Thyroid gland (tissue), 4 donors: Measurements from ENCODE around the gene EDAR. TPM values are rescaled to one million over a fixed set of nuclear protein-coding genes. Genes with fewer than 3 reads are reported as not detected.

Experiments used
- DNase-seq, 2 donors: peaks; one replicate each; pipeline ENCODE4 v3.0.0-alpha.2; 2019
- H3K27ac ChIP-seq, 3 donors: fragments of 200-600 bp; sonication (generic); 1 replicate in 2 of 3; 2 replicates in 1 of 3; pipeline ENCODE4 v1.5.1; 2016 to 2019; ENCODE audit warnings: mild to moderate bottlenecking in 1 of 3, moderate library complexity in 1 of 3
- H3K27me3 ChIP-seq: fragments of 200-600 bp; sonication (generic); one replicate; pipeline ENCODE4 v1.5.1; 2019
- H3K36me3 ChIP-seq, 2 donors: fragments of 200-600 bp; sonication (generic); one replicate each; pipeline ENCODE4 v1.5.1; 2016 to 2019
- H3K4me1 ChIP-seq, 2 donors: fragments of 200-600 bp; sonication (generic); one replicate each; pipeline ENCODE4 v1.5.1; 2017 to 2019
- H3K4me3 ChIP-seq, 3 donors: fragments of 200-600 bp; sonication (generic); replicated peaks in 1 of 3; 1 replicate in 2 of 3; 2 replicates in 1 of 3; pipeline ENCODE4 v1.5.1; 2016; ENCODE audit warnings: mild to moderate bottlenecking in 1 of 3
- H3K9me3 ChIP-seq: fragments of 200-600 bp; sonication (generic); one replicate; pipeline ENCODE4 v1.5.1; 2017
- CTCF ChIP-seq, 6 experiments: fragments of 200-600 bp in 3 of 6; fragments of 450-650 bp in 3 of 6; sonication (generic) in 3 of 6; IDR thresholded peaks; one replicate each; pipeline ENCODE4 v1.5.1; 2016 to 2019; ENCODE audit warnings: antibody characterized with exemption in 6 of 6, mild to moderate bottlenecking in 2 of 6, inconsistent platforms in 1 of 6, moderate library complexity in 1 of 6
- POLR2A ChIP-seq, 2 donors: fragments of 450-650 bp; IDR thresholded peaks; one replicate each; pipeline ENCODE4 v1.6.1; 2017; ENCODE audit warnings: antibody characterized with exemption in 2 of 2, mild to moderate bottlenecking in 2 of 2, moderate library complexity in 1 of 2
- WGBS, 2 donors: methylation state at CpG; one replicate each; pipeline ENCODE4 v1.1.5; 2017; 5-methylcytosine and 5-hydroxymethylcytosine counted together
- intact Hi-C: fragments of 100-400 bp; cut with DNase I; formaldehyde crosslinking; loops from one replicate; pipeline ENCODE4 v1.15.1; 2023
- total RNA-seq, 4 donors: library from RNA; depleted of rRNA; stranded (reverse); fragments of >200 nt; gene quantifications; one replicate each; pipeline ENCODE4 v1.2.3, GENCODE V29; 2016

The EDAR gene
- total RNA-seq, 4 donors from 2014 or later, result not detected

GRCh38 chr2:108936866-108937265 is 52.2 kb downstream of the EDAR start:
- no peaks in the 10 kb centered on the region for H3K9me3 ChIP-seq
- no peak for DNase-seq
- WGBS, 2 donors, result 70 to 85% methylated on average over 7 of the region's 7 CpGs
- H3K27me3 ChIP-seq, result no peaks in the 10 kb centered on the region
- TF ChIP-seq POLR2A (IDR thresholded peaks at IDR 0.05) (no peak), CTCF (IDR thresholded peaks at IDR 0.05) (no peak)
- H3K36me3 ChIP-seq, result no peaks in the 10 kb centered on the region
- intact Hi-C loops, result no loop called here
- H3K4me1 ChIP-seq, result no peaks in the 10 kb centered on the region
- no peak overlapping the region for H3K27ac ChIP-seq
- H3K4me3 ChIP-seq, result no peak overlapping the region

DNA sequence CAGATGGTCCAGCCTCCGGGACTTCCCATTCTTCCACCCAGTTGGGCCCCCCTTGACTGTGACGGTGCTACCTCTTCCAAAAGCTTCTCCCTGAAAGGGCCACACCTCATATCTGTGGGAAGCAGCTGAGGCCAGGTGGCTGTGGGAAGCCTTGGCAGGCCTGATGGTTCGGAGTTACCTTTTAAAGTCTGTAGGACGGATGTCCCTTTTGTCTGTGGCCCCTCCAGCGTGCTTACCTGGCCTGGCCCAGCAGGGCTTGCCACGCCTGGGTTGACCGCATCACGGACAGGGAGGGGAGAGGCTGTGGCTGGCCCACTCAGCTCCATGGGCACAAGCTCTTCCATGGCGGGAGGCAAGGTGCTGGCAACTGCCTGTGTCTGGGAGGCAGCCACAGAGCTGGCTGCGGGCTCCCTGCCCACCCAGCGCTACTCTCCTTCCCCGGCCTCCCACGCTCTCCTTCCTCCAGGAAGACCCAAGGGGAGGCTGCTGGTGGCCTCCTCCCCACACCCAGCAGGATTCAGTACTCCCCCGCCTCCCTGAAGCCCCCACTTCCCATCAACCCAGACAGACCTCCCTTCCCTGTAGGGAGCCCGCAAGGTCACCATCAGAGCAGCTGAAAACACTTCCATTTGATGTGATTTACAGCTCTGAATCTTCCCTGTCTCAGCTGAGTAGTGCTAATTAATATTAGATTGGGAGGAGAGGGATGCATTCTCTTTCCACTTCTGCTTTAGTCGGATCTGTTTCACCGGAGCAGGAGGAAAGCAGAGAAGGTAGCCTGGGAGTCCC is 52.8 kb downstream of the EDAR start:
- intact Hi-C loops, result no loop called here
- Histone ChIP-seq H3K27ac (no peak overlapping the region), H3K36me3 (no peaks in the 10 kb centered on the region), H3K4me1 (no peaks in the 10 kb centered on the region), H3K9me3 (no peaks in the 10 kb centered on the region), H3K27me3 (no peaks in the 10 kb centered on the region), H3K4me3 (no peak overlapping the region)
- WGBS, 2 donors, result 83 to 85% methylated on average over 13 to 16 of the region's 17 CpGs
- no peak for DNase-seq
- TF ChIP-seq POLR2A (IDR thresholded peaks at IDR 0.05) (no peak), CTCF (IDR thresholded peaks at IDR 0.05) (no peak)

- no peak overlapping the region for H3K27ac ChIP-seq
- no peaks in the 10 kb centered on the region for H3K4me1 ChIP-seq
- H3K9me3 ChIP-seq, result no peaks in the 10 kb centered on the region
- H3K27me3 ChIP-seq, result no peaks in the 10 kb centered on the region
- no peak overlapping the region for H3K4me3 ChIP-seq
- H3K36me3 ChIP-seq, result no peaks in the 10 kb centered on the region
- 60 to 67% methylated on average over 5 of the region's 5 CpGs for WGBS, 2 donors
- DNase-seq, result no peak
- no peak for TF ChIP-seq POLR2A (IDR thresholded peaks at IDR 0.05)
- TF ChIP-seq CTCF (IDR thresholded peaks at IDR 0.05), result no peak
- intact Hi-C loops, result no loop called here
These were observed 53.7 kb downstream of the EDAR start for GRCh38 chr2:108935271-108935741.

DNA sequence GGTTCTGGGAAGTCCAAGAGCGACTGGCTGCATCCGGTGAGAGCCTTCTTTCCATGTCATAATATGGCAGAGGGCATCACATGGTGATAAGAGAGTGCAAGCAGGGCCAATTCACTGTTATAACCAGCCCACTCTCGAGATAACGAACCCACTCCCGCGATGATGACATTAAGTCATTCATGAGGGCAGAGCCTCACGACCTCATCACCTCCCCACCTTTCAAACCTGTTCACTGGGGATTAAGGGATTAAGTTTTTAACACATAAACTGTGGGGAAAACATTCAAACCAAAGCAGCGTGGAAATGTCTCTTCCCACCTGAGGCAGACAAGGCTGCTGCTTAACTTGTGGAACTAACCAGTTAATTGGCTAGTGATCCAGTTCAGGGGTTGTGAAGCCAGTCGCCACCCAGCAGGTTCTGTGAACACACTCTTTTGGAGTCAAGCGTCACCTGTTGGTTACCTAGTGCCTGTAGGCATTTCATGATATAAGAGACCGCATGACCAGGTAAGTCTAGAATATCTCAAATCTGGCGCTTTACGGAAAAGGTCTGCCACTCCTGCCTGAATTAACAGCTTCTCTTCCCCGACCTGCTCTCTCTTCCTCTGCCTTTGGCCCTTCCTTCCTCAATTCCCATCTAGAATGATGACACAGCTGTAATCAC is 54.3 kb downstream of the EDAR start:
- Histone ChIP-seq H3K9me3 (no peaks in the 10 kb centered on the region), H3K36me3 (no peaks in the 10 kb centered on the region), H3K4me1 (no peaks in the 10 kb centered on the region), H3K4me3 (no peak overlapping the region), H3K27me3 (no peaks in the 10 kb centered on the region), H3K27ac (no peak overlapping the region)
- intact Hi-C loops, result no loop called here
- no peak for DNase-seq
- TF ChIP-seq POLR2A (IDR thresholded peaks at IDR 0.05) (no peak), CTCF (IDR thresholded peaks at IDR 0.05) (no peak)
- WGBS, 2 donors, result 89 to 93% methylated on average over 14 of the region's 14 CpGs

GRCh38 chr2:108934151-108934550 is 54.9 kb downstream of the EDAR start:
- Histone ChIP-seq H3K4me3 (no peak overlapping the region), H3K4me1 (no peaks in the 10 kb centered on the region), H3K27me3 (no peaks in the 10 kb centered on the region), H3K36me3 (no peaks in the 10 kb centered on the region), H3K9me3 (no peaks in the 10 kb centered on the region), H3K27ac (no peak overlapping the region)
- TF ChIP-seq POLR2A (IDR thresholded peaks at IDR 0.05), result no peak
- TF ChIP-seq CTCF (IDR thresholded peaks at IDR 0.05), result no peak
- WGBS, 2 donors, result 90 to 95% methylated on average over 7 of the region's 7 CpGs
- no peak for DNase-seq
- intact Hi-C loops, result no loop called here
